ENCODE results near the gene POLR3K.
"Not testable (repeated sequence)": the region's sequence is repeated elsewhere in the genome, so short reads cannot be mapped to it uniquely, and the experiment has no call there.

GRCh38 chr16:10772-11171, 42.6 kb downstream of the POLR3K start:
- not testable (repeated sequence) for TF ChIP-seq TAF1 (IDR thresholded peaks at IDR 0.05; ENCODE audit: borderline replicate concordance, low read depth, low read length); POLR2AphosphoS5 (IDR thresholded peaks at IDR 0.05; ENCODE audit: low read depth, low read length)

Data from GM12892 (cell line).